ENCODE data around the gene HS3ST1. TPM values are rescaled to one million over a fixed set of nuclear protein-coding genes. Genes with fewer than 3 reads are reported as not detected.

The HS3ST1 gene
- total RNA-seq, 1 experiment from 2014 or later, result 134 TPM

DNA sequence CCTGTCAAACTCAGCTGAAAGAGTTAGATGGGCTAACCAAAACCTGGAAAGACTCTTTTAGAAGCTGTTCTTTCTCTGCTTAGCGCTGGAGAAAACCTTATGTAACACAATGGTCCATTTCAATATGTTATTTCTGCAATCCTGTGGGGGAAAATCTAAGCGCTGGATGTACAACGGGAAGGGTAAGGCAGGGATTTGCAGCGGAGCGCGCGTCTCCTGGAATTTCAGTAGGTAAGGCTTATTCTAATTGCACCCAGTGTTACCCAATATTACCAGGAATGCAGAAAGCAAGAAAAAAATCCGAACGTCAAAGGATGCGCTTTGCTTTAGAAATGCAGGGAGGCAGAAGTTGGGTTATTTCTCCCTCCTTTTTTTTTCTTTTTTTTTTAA lies 2.0 kb downstream of the HS3ST1 start (continued):
- TF ChIP-seq, protein P1, sequence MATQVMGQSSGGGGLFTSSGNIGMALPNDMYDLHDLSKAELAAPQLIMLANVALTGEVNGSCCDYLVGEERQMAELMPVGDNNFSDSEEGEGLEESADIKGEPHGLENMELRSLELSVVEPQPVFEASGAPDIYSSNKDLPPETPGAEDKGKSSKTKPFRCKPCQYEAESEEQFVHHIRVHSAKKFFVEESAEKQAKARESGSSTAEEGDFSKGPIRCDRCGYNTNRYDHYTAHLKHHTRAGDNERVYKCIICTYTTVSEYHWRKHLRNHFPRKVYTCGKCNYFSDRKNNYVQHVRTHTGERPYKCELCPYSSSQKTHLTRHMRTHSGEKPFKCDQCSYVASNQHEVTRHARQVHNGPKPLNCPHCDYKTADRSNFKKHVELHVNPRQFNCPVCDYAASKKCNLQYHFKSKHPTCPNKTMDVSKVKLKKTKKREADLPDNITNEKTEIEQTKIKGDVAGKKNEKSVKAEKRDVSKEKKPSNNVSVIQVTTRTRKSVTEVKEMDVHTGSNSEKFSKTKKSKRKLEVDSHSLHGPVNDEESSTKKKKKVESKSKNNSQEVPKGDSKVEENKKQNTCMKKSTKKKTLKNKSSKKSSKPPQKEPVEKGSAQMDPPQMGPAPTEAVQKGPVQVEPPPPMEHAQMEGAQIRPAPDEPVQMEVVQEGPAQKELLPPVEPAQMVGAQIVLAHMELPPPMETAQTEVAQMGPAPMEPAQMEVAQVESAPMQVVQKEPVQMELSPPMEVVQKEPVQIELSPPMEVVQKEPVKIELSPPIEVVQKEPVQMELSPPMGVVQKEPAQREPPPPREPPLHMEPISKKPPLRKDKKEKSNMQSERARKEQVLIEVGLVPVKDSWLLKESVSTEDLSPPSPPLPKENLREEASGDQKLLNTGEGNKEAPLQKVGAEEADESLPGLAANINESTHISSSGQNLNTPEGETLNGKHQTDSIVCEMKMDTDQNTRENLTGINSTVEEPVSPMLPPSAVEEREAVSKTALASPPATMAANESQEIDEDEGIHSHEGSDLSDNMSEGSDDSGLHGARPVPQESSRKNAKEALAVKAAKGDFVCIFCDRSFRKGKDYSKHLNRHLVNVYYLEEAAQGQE (IDR thresholded peaks at IDR 0.05; ENCODE audit: low read depth), result no peak
- TF ChIP-seq ELF1 (IDR thresholded peaks at IDR 0.05; ENCODE audit: borderline replicate concordance, low read depth) (no peak), FOSL1 (IDR thresholded peaks at IDR 0.05; ENCODE audit: low read depth) (no peak), ZNF274 (IDR thresholded peaks at IDR 0.05; ENCODE audit: low read depth, low read length) (no peak), RAD21 (IDR thresholded peaks at IDR 0.05; ENCODE audit: low read depth) (no peak)
- TF ChIP-seq, protein P2, sequence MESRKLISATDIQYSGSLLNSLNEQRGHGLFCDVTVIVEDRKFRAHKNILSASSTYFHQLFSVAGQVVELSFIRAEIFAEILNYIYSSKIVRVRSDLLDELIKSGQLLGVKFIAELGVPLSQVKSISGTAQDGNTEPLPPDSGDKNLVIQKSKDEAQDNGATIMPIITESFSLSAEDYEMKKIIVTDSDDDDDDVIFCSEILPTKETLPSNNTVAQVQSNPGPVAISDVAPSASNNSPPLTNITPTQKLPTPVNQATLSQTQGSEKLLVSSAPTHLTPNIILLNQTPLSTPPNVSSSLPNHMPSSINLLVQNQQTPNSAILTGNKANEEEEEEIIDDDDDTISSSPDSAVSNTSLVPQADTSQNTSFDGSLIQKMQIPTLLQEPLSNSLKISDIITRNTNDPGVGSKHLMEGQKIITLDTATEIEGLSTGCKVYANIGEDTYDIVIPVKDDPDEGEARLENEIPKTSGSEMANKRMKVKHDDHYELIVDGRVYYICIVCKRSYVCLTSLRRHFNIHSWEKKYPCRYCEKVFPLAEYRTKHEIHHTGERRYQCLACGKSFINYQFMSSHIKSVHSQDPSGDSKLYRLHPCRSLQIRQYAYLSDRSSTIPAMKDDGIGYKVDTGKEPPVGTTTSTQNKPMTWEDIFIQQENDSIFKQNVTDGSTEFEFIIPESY (IDR thresholded peaks at IDR 0.05; ENCODE audit: extremely low read depth, insufficient replicate concordance, low read length), result no peak

DNA sequence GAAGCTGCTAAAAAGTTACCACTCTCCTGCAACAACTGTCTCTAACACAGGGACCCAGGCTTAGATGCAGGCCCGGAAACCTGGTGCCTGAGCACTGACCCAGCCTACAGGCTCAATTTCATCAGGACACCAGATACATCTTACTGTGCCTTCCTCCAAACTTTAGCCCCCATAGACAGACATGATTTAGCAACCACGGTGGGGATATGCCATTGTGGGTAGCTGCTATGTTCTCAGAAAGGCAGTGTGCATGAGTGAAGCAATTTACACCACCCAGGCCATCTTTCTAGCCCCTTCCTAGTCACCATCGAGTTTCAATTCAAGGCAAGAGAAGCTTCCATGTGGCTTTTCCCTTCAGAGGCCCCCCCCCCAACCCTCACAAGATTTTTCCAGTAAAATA lies 2.7 kb downstream of the HS3ST1 start:
- H3K4me1 ChIP-seq (ENCODE audit: control insufficient read depth in 1 of 2, insufficient read depth in 2 of 2, low read length in 2 of 2), result peaks cover 29 to 79% of the 10 kb centered on the region in 2 experiments
- intact Hi-C loops (cut with micrococcal nuclease), result loop anchor here (5.0 to 10.0 kb wide), 3 partner anchors 529 to 1209 kb away; no protein-coding TSS in a partner anchor
- no peaks in the 10 kb centered on the region for H3K27me3 ChIP-seq (ENCODE audit: insufficient read depth, low read length)
- peak overlapping the region; percentile 75 for H3K4me2 ChIP-seq (ENCODE audit: low read length)
- ChIA-PET CTCF (no interaction called here), RAD21 (ENCODE audit: low non-redundant PET in 1 of 2, low total read pairs in 2 of 2, uncharacterized antibody in 2 of 2, unreplicated experiment in 2 of 2) (no interaction called here), POLR2A (interaction anchor here (0.7 kb wide), 1 partner anchor 84 kb away, joined by 3 read pairs; no protein-coding TSS in a partner anchor)
- H3K9ac ChIP-seq (ENCODE audit: low read length), result peak overlapping the region; percentile 76
- peaks cover 10% of the 10 kb centered on the region for H4K20me1 ChIP-seq (ENCODE audit: insufficient read depth)
- no peak overlapping the region; a peak in 2 of 4 replicates for H3K4me3 ChIP-seq (replicated peaks in 1 of 2; ENCODE audit: low read depth in 1 of 2, low read length in 2 of 2)
- no peak for TF ChIP-seq EZH2 (IDR thresholded peaks at IDR 0.05)
- peak; percentile 42; the same call in 1 of the 2 replicates for TF ChIP-seq POLR2AphosphoS5 (IDR thresholded peaks at IDR 0.05; ENCODE audit: low read depth, low read length)
- TF ChIP-seq CBX3 (IDR thresholded peaks at IDR 0.05; ENCODE audit: low read depth), result no peak
- TF ChIP-seq CEBPB (IDR thresholded peaks at IDR 0.05; ENCODE audit: low read depth), result no peak
- no peaks in the 10 kb centered on the region for H3K9me3 ChIP-seq (ENCODE audit: control insufficient read depth in 1 of 2, insufficient read depth in 1 of 2, low read depth in 1 of 2, low read length in 2 of 2)
- no peak for ATAC-seq
- BruUV-seq (replicated peaks), result no TSS peak
- peaks cover 8 to 57% of the 10 kb centered on the region in 2 experiments for H3K36me3 ChIP-seq (ENCODE audit: control insufficient read depth in 1 of 2, insufficient read depth in 2 of 2, low read length in 2 of 2)
- peak overlapping the region; percentile 90 for H3K27ac ChIP-seq (ENCODE audit: low read depth, low read length)
- DNase-seq (ENCODE audit: low read depth, low spot score), result no peak
- H3K9me2 ChIP-seq (ENCODE audit: insufficient read depth), result no peaks in the 10 kb centered on the region
- H3K79me2 ChIP-seq (ENCODE audit: insufficient read depth, low read length), result peaks cover 99% of the 10 kb centered on the region
- H2AFZ ChIP-seq (ENCODE audit: low read depth, low read length, poor library complexity, severe bottlenecking), result no peak overlapping the region

All from HCT116 (cell line).